ENCODE measurements around the gene KISS1R.

DNA sequence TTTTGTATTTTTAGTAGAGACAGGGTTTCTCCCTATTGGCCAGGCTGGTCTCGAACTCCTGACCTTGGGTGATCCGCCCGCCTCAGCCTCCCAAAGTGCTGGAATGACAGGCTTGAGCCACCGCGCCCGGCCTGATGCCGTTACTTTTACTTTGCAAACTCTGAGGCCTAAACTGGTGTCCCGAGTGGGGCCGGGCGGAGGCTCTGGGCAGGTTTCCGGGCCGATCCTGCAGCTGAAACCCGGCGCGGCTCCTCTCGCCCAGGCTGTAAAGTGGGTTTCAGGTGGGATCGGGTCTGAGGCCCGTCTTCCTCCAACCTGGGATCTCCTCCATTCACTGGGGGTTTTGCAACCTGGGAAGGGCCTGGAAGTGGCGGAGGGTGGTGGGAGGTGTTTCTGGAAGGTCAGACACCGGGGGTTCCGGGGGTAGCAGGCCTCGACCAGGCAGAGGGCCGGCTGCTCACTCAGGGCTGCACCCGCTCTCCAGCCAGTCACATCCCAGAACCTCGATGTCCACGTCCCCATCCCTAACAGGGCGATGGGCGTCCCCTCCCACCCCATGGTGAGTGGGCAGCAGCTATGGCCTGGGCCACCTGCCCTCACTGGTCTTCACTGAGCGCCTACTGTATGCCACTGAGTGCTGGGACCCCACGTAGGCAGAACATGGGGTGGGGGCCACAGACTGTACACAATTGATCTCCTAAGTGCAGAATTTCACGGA is 45.7 kb downstream of the KISS1R start:
- no peak for TF ChIP-seq BCL11B (tag by site-specific recombination; IDR thresholded peaks at IDR 0.05; ENCODE audit: low read depth)
- TF ChIP-seq ZNF768 (tag by site-specific recombination; IDR thresholded peaks at IDR 0.05): no peak
- TF ChIP-seq, protein P1, sequence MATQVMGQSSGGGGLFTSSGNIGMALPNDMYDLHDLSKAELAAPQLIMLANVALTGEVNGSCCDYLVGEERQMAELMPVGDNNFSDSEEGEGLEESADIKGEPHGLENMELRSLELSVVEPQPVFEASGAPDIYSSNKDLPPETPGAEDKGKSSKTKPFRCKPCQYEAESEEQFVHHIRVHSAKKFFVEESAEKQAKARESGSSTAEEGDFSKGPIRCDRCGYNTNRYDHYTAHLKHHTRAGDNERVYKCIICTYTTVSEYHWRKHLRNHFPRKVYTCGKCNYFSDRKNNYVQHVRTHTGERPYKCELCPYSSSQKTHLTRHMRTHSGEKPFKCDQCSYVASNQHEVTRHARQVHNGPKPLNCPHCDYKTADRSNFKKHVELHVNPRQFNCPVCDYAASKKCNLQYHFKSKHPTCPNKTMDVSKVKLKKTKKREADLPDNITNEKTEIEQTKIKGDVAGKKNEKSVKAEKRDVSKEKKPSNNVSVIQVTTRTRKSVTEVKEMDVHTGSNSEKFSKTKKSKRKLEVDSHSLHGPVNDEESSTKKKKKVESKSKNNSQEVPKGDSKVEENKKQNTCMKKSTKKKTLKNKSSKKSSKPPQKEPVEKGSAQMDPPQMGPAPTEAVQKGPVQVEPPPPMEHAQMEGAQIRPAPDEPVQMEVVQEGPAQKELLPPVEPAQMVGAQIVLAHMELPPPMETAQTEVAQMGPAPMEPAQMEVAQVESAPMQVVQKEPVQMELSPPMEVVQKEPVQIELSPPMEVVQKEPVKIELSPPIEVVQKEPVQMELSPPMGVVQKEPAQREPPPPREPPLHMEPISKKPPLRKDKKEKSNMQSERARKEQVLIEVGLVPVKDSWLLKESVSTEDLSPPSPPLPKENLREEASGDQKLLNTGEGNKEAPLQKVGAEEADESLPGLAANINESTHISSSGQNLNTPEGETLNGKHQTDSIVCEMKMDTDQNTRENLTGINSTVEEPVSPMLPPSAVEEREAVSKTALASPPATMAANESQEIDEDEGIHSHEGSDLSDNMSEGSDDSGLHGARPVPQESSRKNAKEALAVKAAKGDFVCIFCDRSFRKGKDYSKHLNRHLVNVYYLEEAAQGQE (tag by site-specific recombination; IDR thresholded peaks at IDR 0.05): no peak
- TF ChIP-seq, protein P2, sequence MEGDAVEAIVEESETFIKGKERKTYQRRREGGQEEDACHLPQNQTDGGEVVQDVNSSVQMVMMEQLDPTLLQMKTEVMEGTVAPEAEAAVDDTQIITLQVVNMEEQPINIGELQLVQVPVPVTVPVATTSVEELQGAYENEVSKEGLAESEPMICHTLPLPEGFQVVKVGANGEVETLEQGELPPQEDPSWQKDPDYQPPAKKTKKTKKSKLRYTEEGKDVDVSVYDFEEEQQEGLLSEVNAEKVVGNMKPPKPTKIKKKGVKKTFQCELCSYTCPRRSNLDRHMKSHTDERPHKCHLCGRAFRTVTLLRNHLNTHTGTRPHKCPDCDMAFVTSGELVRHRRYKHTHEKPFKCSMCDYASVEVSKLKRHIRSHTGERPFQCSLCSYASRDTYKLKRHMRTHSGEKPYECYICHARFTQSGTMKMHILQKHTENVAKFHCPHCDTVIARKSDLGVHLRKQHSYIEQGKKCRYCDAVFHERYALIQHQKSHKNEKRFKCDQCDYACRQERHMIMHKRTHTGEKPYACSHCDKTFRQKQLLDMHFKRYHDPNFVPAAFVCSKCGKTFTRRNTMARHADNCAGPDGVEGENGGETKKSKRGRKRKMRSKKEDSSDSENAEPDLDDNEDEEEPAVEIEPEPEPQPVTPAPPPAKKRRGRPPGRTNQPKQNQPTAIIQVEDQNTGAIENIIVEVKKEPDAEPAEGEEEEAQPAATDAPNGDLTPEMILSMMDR (tag by site-specific recombination; IDR thresholded peaks at IDR 0.05): no peak
- no peak for TF ChIP-seq ZNF521 (tag by site-specific recombination; IDR thresholded peaks at IDR 0.05)
- TF ChIP-seq ZSCAN16 (tag by site-specific recombination; IDR thresholded peaks at IDR 0.05): no peak
- no peak for TF ChIP-seq ZNF433 (tag by site-specific recombination; IDR thresholded peaks at IDR 0.05; ENCODE audit: low read depth)
- no peak for TF ChIP-seq ZBTB48 (tag by site-specific recombination; IDR thresholded peaks at IDR 0.05)

Measured in HEK293 (cell line).